ENCODE results near the gene ZC3H12D.

The ZC3H12D gene

GRCh38 chr6:149484733-149485700 is at the start of gene ZC3H12D:
Gene ZC3H12D, minus strand, starts transcription at chr6:149485014. Its CDS starts 10,471 bp downstream, at chr6:149474543.
- TF ChIP-seq GATA3 (IDR thresholded peaks at IDR 0.05; ENCODE audit: low read depth, low read length): no peak
- TF ChIP-seq GATA2 (IDR thresholded peaks at IDR 0.05; ENCODE audit: low read depth, low read length): peak; percentile 61; the same call in 1 of the 2 replicates

- TF ChIP-seq GATA3 (IDR thresholded peaks at IDR 0.05; ENCODE audit: low read depth, low read length) (no peak), GATA2 (IDR thresholded peaks at IDR 0.05; ENCODE audit: low read depth, low read length) (no peak)
Measured at GRCh38 chr6:149529650-149530049, 44.8 kb upstream of the ZC3H12D start.

GRCh38 chr6:149515494-149515893 is 30.7 kb upstream of the ZC3H12D start:
- no peak for TF ChIP-seq GATA2 (IDR thresholded peaks at IDR 0.05; ENCODE audit: low read depth, low read length)
- no peak for TF ChIP-seq GATA3 (IDR thresholded peaks at IDR 0.05; ENCODE audit: low read depth, low read length)

- no peak for TF ChIP-seq GATA3 (IDR thresholded peaks at IDR 0.05; ENCODE audit: low read depth, low read length)
- no peak for TF ChIP-seq GATA2 (IDR thresholded peaks at IDR 0.05; ENCODE audit: low read depth, low read length)
Measured at GRCh38 chr6:149513915-149514314, 29.1 kb upstream of the ZC3H12D start.

GRCh38 chr6:149510793-149511512 is 26.1 kb upstream of the ZC3H12D start:
- no peak for TF ChIP-seq GATA2 (IDR thresholded peaks at IDR 0.05; ENCODE audit: low read depth, low read length)
- no peak for TF ChIP-seq GATA3 (IDR thresholded peaks at IDR 0.05; ENCODE audit: low read depth, low read length)

- no peak for TF ChIP-seq GATA2 (IDR thresholded peaks at IDR 0.05; ENCODE audit: low read depth, low read length)
- no peak for TF ChIP-seq GATA3 (IDR thresholded peaks at IDR 0.05; ENCODE audit: low read depth, low read length)
Measured at GRCh38 chr6:149508485-149508884, 23.7 kb upstream of the ZC3H12D start.

- TF ChIP-seq GATA2 (IDR thresholded peaks at IDR 0.05; ENCODE audit: low read depth, low read length) (no peak), GATA3 (IDR thresholded peaks at IDR 0.05; ENCODE audit: low read depth, low read length) (no peak)
Measured at GRCh38 chr6:149503872-149504271, 19.1 kb upstream of the ZC3H12D start.

GRCh38 chr6:149503276-149503675 is 18.5 kb upstream of the ZC3H12D start:
- TF ChIP-seq GATA3 (IDR thresholded peaks at IDR 0.05; ENCODE audit: low read depth, low read length) (no peak), GATA2 (IDR thresholded peaks at IDR 0.05; ENCODE audit: low read depth, low read length) (no peak)

- TF ChIP-seq GATA3 (IDR thresholded peaks at IDR 0.05; ENCODE audit: low read depth, low read length) (no peak), GATA2 (IDR thresholded peaks at IDR 0.05; ENCODE audit: low read depth, low read length) (no peak)
Measured at GRCh38 chr6:149501768-149502167, 17.0 kb upstream of the ZC3H12D start.

- no peak for TF ChIP-seq GATA3 (IDR thresholded peaks at IDR 0.05; ENCODE audit: low read depth, low read length)
- TF ChIP-seq GATA2 (IDR thresholded peaks at IDR 0.05; ENCODE audit: low read depth, low read length): no peak
Measured at GRCh38 chr6:149501201-149501600, 16.4 kb upstream of the ZC3H12D start.

- TF ChIP-seq GATA3 (IDR thresholded peaks at IDR 0.05; ENCODE audit: low read depth, low read length): no peak
- no peak for TF ChIP-seq GATA2 (IDR thresholded peaks at IDR 0.05; ENCODE audit: low read depth, low read length)
Measured at GRCh38 chr6:149500096-149500495, 15.3 kb upstream of the ZC3H12D start.

GRCh38 chr6:149499066-149499465 is 14.3 kb upstream of the ZC3H12D start:
- no peak for TF ChIP-seq GATA2 (IDR thresholded peaks at IDR 0.05; ENCODE audit: low read depth, low read length)
- no peak for TF ChIP-seq GATA3 (IDR thresholded peaks at IDR 0.05; ENCODE audit: low read depth, low read length)

GRCh38 chr6:149497365-149497764 is 12.6 kb upstream of the ZC3H12D start:
- no peak for TF ChIP-seq GATA2 (IDR thresholded peaks at IDR 0.05; ENCODE audit: low read depth, low read length)
- TF ChIP-seq GATA3 (IDR thresholded peaks at IDR 0.05; ENCODE audit: low read depth, low read length): no peak

GRCh38 chr6:149493761-149494320 is 9.0 kb upstream of the ZC3H12D start:
- TF ChIP-seq GATA2 (IDR thresholded peaks at IDR 0.05; ENCODE audit: low read depth, low read length) (no peak), GATA3 (IDR thresholded peaks at IDR 0.05; ENCODE audit: low read depth, low read length) (no peak)

All from SH-SY5Y (cell line).